Transverse colon (tissue), 3 donors: Measurements from ENCODE around the gene NOC2L.

Experiments used
- CTCF ChIP-seq, 5 experiments: fragments of 200-600 bp in 3 of 5; fragments of 450-650 bp in 2 of 5; sonication (generic) in 3 of 5; IDR thresholded peaks; 1 replicate in 2 of 5; 2 replicates in 3 of 5; pipeline ENCODE4 v1.5.1; 2016 to 2017; ENCODE audit warnings: antibody characterized with exemption in 5 of 5, inconsistent platforms in 3 of 5, mild to moderate bottlenecking in 2 of 5, moderate library complexity in 1 of 5
- POLR2A ChIP-seq: fragments of 450-650 bp; IDR thresholded peaks from one replicate; pipeline ENCODE4 v1.6.1; 2016; ENCODE audit warnings: antibody characterized with exemption, mild to moderate bottlenecking, moderate library complexity

DNA sequence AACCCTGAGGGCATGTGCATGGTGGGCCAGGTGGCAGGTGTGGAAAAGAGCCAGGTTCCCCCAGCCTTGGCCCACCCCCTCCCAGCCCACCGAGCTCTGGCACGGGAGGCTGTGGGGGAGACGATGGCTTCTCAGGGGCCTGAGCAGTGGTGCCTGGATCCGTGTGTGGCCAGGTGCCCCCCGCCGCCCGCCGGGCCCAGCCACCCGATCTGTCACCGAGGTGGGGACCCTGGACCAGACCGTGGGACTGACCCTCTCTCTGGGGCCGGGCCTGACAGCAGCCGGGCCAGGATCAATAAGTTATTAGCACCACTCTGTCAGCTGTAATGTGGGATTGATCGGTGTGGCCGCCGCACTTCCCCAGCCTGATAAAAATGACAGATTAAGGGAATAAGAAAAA is 21.5 kb downstream of the NOC2L start:
- TF ChIP-seq CTCF (IDR thresholded peaks at IDR 0.05) (no peak), POLR2A (no peak)
